ENCODE data around the gene CLCN7. TPM values are rescaled to one million over a fixed set of nuclear protein-coding genes. Genes with fewer than 3 reads are reported as not detected.

CLCN7 gene
- total and polyA plus RNA-seq, 2 of the 8 experiments (the other 6 are each of a cell fraction or from before 2014, with no cell fraction given), result 38.6 to 81.5 TPM

DNA sequence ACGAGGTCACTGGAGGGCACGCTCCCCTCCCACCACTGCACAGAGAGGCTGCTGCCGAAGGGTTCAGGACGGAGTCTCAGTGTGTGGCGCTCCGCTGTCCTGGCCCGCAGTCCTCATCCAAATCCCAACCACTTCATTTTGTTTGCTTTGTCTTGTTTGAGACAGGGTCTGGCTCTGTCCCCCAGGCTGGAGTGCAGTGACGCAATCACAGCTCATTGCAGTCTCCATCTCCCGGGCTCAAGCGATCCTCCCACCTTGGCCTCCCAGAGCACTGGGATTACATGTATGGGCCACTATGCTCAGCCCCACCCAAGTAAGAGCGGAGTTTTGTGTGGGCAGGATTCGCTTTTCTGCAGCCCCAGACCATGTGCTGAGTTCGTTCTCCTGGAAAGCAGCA, 73.1 kb downstream of the CLCN7 start:
- no peak overlapping the region for H2BK5ac ChIP-seq (ENCODE audit: low read depth, low read length)
- 95% methylated on average over 13 of the region's 13 CpGs; no CpG with 5 or more reads in 1 of the 2 experiments for WGBS, 2 experiments (ENCODE audit: extremely low coverage in 1 of 2, insufficient coverage in 1 of 2, insufficient read length in 1 of 2, insufficient replicate concordance in 2 of 2, low coverage in 1 of 2, low lambda C conversion rate in 2 of 2, missing lambda C conversion rate in 1 of 2)
- H3K23me2 ChIP-seq (ENCODE audit: low read depth, low read length), result no peaks in the 10 kb centered on the region
- H3K18ac ChIP-seq (ENCODE audit: extremely low read depth, low read length), result no peak overlapping the region
- no peak for FAIRE-seq
- no peak overlapping the region for H3K4ac ChIP-seq (replicated peaks; ENCODE audit: insufficient read length, low read depth, low read length)
- no peak overlapping the region for H2BK15ac ChIP-seq (ENCODE audit: low read length)
- H3K4me2 ChIP-seq (ENCODE audit: insufficient read depth in 1 of 2, low read depth in 2 of 2, low read length in 2 of 2), result no peak overlapping the region
- H3K4me1 ChIP-seq (replicated peaks in 1 of 4; ENCODE audit: control insufficient read depth in 3 of 4, insufficient read depth in 4 of 4, low read length in 3 of 4), result no peaks in the 10 kb centered on the region
- no peak overlapping the region for H3K27ac ChIP-seq (ENCODE audit: low read depth, low read length)
- no peak overlapping the region for H3K4me3 ChIP-seq (ENCODE audit: extremely low read depth in 1 of 4, insufficient read depth in 2 of 4, low read depth in 3 of 4, low read length in 4 of 4)
- H2AK5ac ChIP-seq (ENCODE audit: low read depth, low read length), result no peak overlapping the region
- no peak overlapping the region for H4K91ac ChIP-seq (replicated peaks; ENCODE audit: insufficient read length, low read length)
- peaks cover 0 to 9% of the 10 kb centered on the region in 2 experiments for H4K20me1 ChIP-seq (replicated peaks in 1 of 2; ENCODE audit: control insufficient read depth in 1 of 2, insufficient read depth in 2 of 2, low read length in 2 of 2)
- no peak overlapping the region for H4K8ac ChIP-seq (ENCODE audit: extremely low read depth, insufficient read depth, low read length)
- DNase-seq (ENCODE audit: low read depth in 1 of 2, low spot score in 2 of 2), result no peak
- ChIA-PET POLR2A (ENCODE audit: partially characterized antibody) (no interaction called here), CTCF (ENCODE audit: partially characterized antibody) (interaction anchor here (0.6 to 1.5 kb wide), 5 partner anchors 9 to 1542 kb away, joined by 3 to 6 read pairs (median 3); no protein-coding TSS in a partner anchor)
- H2BK12ac ChIP-seq (ENCODE audit: low read depth, low read length), result no peak overlapping the region
- H3K36me3 ChIP-seq (ENCODE audit: control insufficient read depth in 2 of 4, insufficient read depth in 4 of 4, low read length in 3 of 4), result peaks cover 0 to 15% (median 1%) of the 10 kb centered on the region in 4 experiments; a peak in 3 of 8 replicates
- H3K14ac ChIP-seq (ENCODE audit: insufficient read length), result no peak overlapping the region
- no peak overlapping the region for H2BK20ac ChIP-seq (ENCODE audit: low read length)
- H3K56ac ChIP-seq (replicated peaks; ENCODE audit: insufficient read length, low read depth, low read length), result no peak overlapping the region
- no peaks in the 10 kb centered on the region for H3K27me3 ChIP-seq (replicated peaks in 1 of 4; ENCODE audit: control insufficient read depth in 3 of 4, extremely low read depth in 1 of 4, insufficient read depth in 3 of 4, low read length in 3 of 4)
- H3K79me2 ChIP-seq (ENCODE audit: control insufficient read depth in 1 of 2, insufficient read depth in 2 of 2, low read length in 2 of 2), result peaks cover 0 to 9% of the 10 kb centered on the region in 2 experiments; a peak in 1 of 4 replicates
- no peak overlapping the region for H4K5ac ChIP-seq (ENCODE audit: insufficient read length, low read depth, low read length)
- no peak overlapping the region for H2AFZ ChIP-seq (ENCODE audit: low read length)
- no peaks in the 10 kb centered on the region for H3K9me3 ChIP-seq (ENCODE audit: insufficient read depth in 2 of 2, low read depth in 1 of 2, low read length in 1 of 2)
- H3K23ac ChIP-seq (ENCODE audit: insufficient read length), result no peak overlapping the region
- peaks cover 6% of the 10 kb centered on the region; the same call in 1 of the 2 replicates for H3K79me1 ChIP-seq (ENCODE audit: low read depth, low read length)
- no peak overlapping the region for H3K9ac ChIP-seq (replicated peaks in 1 of 4; ENCODE audit: extremely low read depth in 1 of 4, low read depth in 3 of 4, low read length in 3 of 4)
- H2BK120ac ChIP-seq (replicated peaks; ENCODE audit: low read depth, low read length), result no peak overlapping the region
- TF ChIP-seq ZNF274 (IDR thresholded peaks at IDR 0.05; ENCODE audit: borderline replicate concordance, extremely low read depth, low read length) (no peak), POLR2A (IDR thresholded peaks at IDR 0.05; ENCODE audit: control extremely low read depth in 1 of 2, low read depth in 2 of 2, low read length in 2 of 2) (no peak), BCL11A (IDR thresholded peaks at IDR 0.05; ENCODE audit: low read depth in 2 of 2, low read length in 2 of 2) (no peak), TAF7 (optimal IDR thresholded peaks at IDR 0.05; ENCODE audit: borderline replicate concordance, low read depth, low read length) (no peak), BRCA1 (IDR thresholded peaks at IDR 0.05; ENCODE audit: low read depth, low read length) (no peak), MAFK (IDR thresholded peaks at IDR 0.05; ENCODE audit: low read depth, low read length) (no peak), HDAC2 (IDR thresholded peaks at IDR 0.05; ENCODE audit: borderline replicate concordance in 1 of 2, low read depth in 2 of 2, low read length in 2 of 2) (no peak), TCF12 (IDR thresholded peaks at IDR 0.05; ENCODE audit: low read depth, low read length) (no peak), MAX (IDR thresholded peaks at IDR 0.05) (no peak), EP300 (IDR thresholded peaks at IDR 0.05; ENCODE audit: borderline replicate concordance in 1 of 2, low read depth in 2 of 2, low read length in 2 of 2) (no peak), SIRT6 (IDR thresholded peaks at IDR 0.05; ENCODE audit: low read length) (no peak), KDM5A (IDR thresholded peaks at IDR 0.05; ENCODE audit: low read length) (no peak), EGR1 (IDR thresholded peaks at IDR 0.05; ENCODE audit: borderline replicate concordance, low read depth, low read length) (no peak), PHF8 (conservative IDR thresholded peaks at IDR 0.05; ENCODE audit: low read depth, low read length) (no peak), JUND (IDR thresholded peaks at IDR 0.05; ENCODE audit: low read length) (no peak)
